ENCODE data around the gene DST.
"Not testable (repeated sequence)": the region's sequence is repeated elsewhere in the genome, so short reads cannot be mapped to it uniquely, and the experiment has no call there.

DST gene

GRCh38 chr6:56496650-56497049 is 146.0 kb downstream of the DST start:
- H3K4me3 ChIP-seq (ENCODE audit: low read length); H3K36me3 ChIP-seq (ENCODE audit: control insufficient read depth, insufficient read depth, low read length); H3K4me1 ChIP-seq (ENCODE audit: control insufficient read depth, insufficient read depth, low read length); H3K9ac ChIP-seq (ENCODE audit: low read length); H3K9me3 ChIP-seq (ENCODE audit: control insufficient read depth, low read length); H3K27me3 ChIP-seq (ENCODE audit: control insufficient read depth, insufficient read depth, low read length): not testable (repeated sequence)

- H3K9ac ChIP-seq (ENCODE audit: low read length) = no peak overlapping the region
- no peaks in the 10 kb centered on the region for H3K4me1 ChIP-seq (ENCODE audit: control insufficient read depth, insufficient read depth, low read length)
- no peak overlapping the region for H3K4me3 ChIP-seq (ENCODE audit: low read length)
- no peaks in the 10 kb centered on the region for H3K36me3 ChIP-seq (ENCODE audit: control insufficient read depth, insufficient read depth, low read length)
- no peaks in the 10 kb centered on the region for H3K9me3 ChIP-seq (ENCODE audit: control insufficient read depth, low read length)
- H3K27me3 ChIP-seq (ENCODE audit: control insufficient read depth, insufficient read depth, low read length) = no peaks in the 10 kb centered on the region
Observed at GRCh38 chr6:56495654-56496053, 147.0 kb downstream of the DST start.

GRCh38 chr6:56491606-56492328 is 150.9 kb downstream of the DST start:
- H3K4me1 ChIP-seq (ENCODE audit: control insufficient read depth, insufficient read depth, low read length) = no peaks in the 10 kb centered on the region
- no peaks in the 10 kb centered on the region for H3K9me3 ChIP-seq (ENCODE audit: control insufficient read depth, low read length)
- no peak overlapping the region for H3K9ac ChIP-seq (ENCODE audit: low read length)
- no peak overlapping the region for H3K4me3 ChIP-seq (ENCODE audit: low read length)
- H3K27me3 ChIP-seq (ENCODE audit: control insufficient read depth, insufficient read depth, low read length) = no peaks in the 10 kb centered on the region
- H3K36me3 ChIP-seq (ENCODE audit: control insufficient read depth, insufficient read depth, low read length) = no peaks in the 10 kb centered on the region

- H3K36me3 ChIP-seq (ENCODE audit: control insufficient read depth, insufficient read depth, low read length) = no peaks in the 10 kb centered on the region
- H3K9me3 ChIP-seq (ENCODE audit: control insufficient read depth, low read length) = no peaks in the 10 kb centered on the region
- H3K27me3 ChIP-seq (ENCODE audit: control insufficient read depth, insufficient read depth, low read length) = no peaks in the 10 kb centered on the region
- no peaks in the 10 kb centered on the region for H3K4me1 ChIP-seq (ENCODE audit: control insufficient read depth, insufficient read depth, low read length)
- no peak overlapping the region for H3K4me3 ChIP-seq (ENCODE audit: low read length)
- no peak overlapping the region for H3K9ac ChIP-seq (ENCODE audit: low read length)
Observed at GRCh38 chr6:56490993-56491392, 151.7 kb downstream of the DST start.

GRCh38 chr6:56489559-56489958 is 153.1 kb downstream of the DST start:
- no peaks in the 10 kb centered on the region for H3K4me1 ChIP-seq (ENCODE audit: control insufficient read depth, insufficient read depth, low read length)
- no peak overlapping the region for H3K9ac ChIP-seq (ENCODE audit: low read length)
- no peaks in the 10 kb centered on the region for H3K36me3 ChIP-seq (ENCODE audit: control insufficient read depth, insufficient read depth, low read length)
- no peaks in the 10 kb centered on the region for H3K27me3 ChIP-seq (ENCODE audit: control insufficient read depth, insufficient read depth, low read length)
- H3K9me3 ChIP-seq (ENCODE audit: control insufficient read depth, low read length) = no peaks in the 10 kb centered on the region
- no peak overlapping the region for H3K4me3 ChIP-seq (ENCODE audit: low read length)

GRCh38 chr6:56488281-56488680 is 154.4 kb downstream of the DST start:
- no peaks in the 10 kb centered on the region for H3K9me3 ChIP-seq (ENCODE audit: control insufficient read depth, low read length)
- H3K4me3 ChIP-seq (ENCODE audit: low read length) = no peak overlapping the region
- H3K27me3 ChIP-seq (ENCODE audit: control insufficient read depth, insufficient read depth, low read length) = no peaks in the 10 kb centered on the region
- H3K9ac ChIP-seq (ENCODE audit: low read length) = no peak overlapping the region
- H3K36me3 ChIP-seq (ENCODE audit: control insufficient read depth, insufficient read depth, low read length) = no peaks in the 10 kb centered on the region
- peaks cover 3% of the 10 kb centered on the region for H3K4me1 ChIP-seq (ENCODE audit: control insufficient read depth, insufficient read depth, low read length)

GRCh38 chr6:56486681-56487080 is 156.0 kb downstream of the DST start:
- no peak overlapping the region for H3K9ac ChIP-seq (ENCODE audit: low read length)
- H3K36me3 ChIP-seq (ENCODE audit: control insufficient read depth, insufficient read depth, low read length) = no peaks in the 10 kb centered on the region
- H3K4me3 ChIP-seq (ENCODE audit: low read length) = no peak overlapping the region
- H3K27me3 ChIP-seq (ENCODE audit: control insufficient read depth, insufficient read depth, low read length) = no peaks in the 10 kb centered on the region
- no peaks in the 10 kb centered on the region for H3K9me3 ChIP-seq (ENCODE audit: control insufficient read depth, low read length)
- peaks cover 11% of the 10 kb centered on the region for H3K4me1 ChIP-seq (ENCODE audit: control insufficient read depth, insufficient read depth, low read length)

- Histone ChIP-seq H3K36me3 (ENCODE audit: control insufficient read depth, insufficient read depth, low read length) (no peaks in the 10 kb centered on the region), H3K27me3 (ENCODE audit: control insufficient read depth, insufficient read depth, low read length) (no peaks in the 10 kb centered on the region), H3K4me1 (ENCODE audit: control insufficient read depth, insufficient read depth, low read length) (peaks cover 11% of the 10 kb centered on the region), H3K9ac (ENCODE audit: low read length) (no peak overlapping the region), H3K9me3 (ENCODE audit: control insufficient read depth, low read length) (no peaks in the 10 kb centered on the region), H3K4me3 (ENCODE audit: low read length) (no peak overlapping the region)
Observed at GRCh38 chr6:56484669-56485068, 158.0 kb downstream of the DST start.

GRCh38 chr6:56483929-56484328 is 158.8 kb downstream of the DST start:
- Histone ChIP-seq H3K27me3 (ENCODE audit: control insufficient read depth, insufficient read depth, low read length) (no peaks in the 10 kb centered on the region), H3K9me3 (ENCODE audit: control insufficient read depth, low read length) (no peaks in the 10 kb centered on the region), H3K4me3 (ENCODE audit: low read length) (no peak overlapping the region), H3K9ac (ENCODE audit: low read length) (no peak overlapping the region), H3K4me1 (ENCODE audit: control insufficient read depth, insufficient read depth, low read length) (peaks cover 11% of the 10 kb centered on the region), H3K36me3 (ENCODE audit: control insufficient read depth, insufficient read depth, low read length) (no peaks in the 10 kb centered on the region)

GRCh38 chr6:56482525-56482924 is 160.2 kb downstream of the DST start:
- H3K9me3 ChIP-seq (ENCODE audit: control insufficient read depth, low read length) = no peaks in the 10 kb centered on the region
- peaks cover 11% of the 10 kb centered on the region for H3K4me1 ChIP-seq (ENCODE audit: control insufficient read depth, insufficient read depth, low read length)
- H3K9ac ChIP-seq (ENCODE audit: low read length) = no peak overlapping the region
- H3K27me3 ChIP-seq (ENCODE audit: control insufficient read depth, insufficient read depth, low read length) = no peaks in the 10 kb centered on the region
- H3K36me3 ChIP-seq (ENCODE audit: control insufficient read depth, insufficient read depth, low read length) = no peaks in the 10 kb centered on the region
- no peak overlapping the region for H3K4me3 ChIP-seq (ENCODE audit: low read length)

GRCh38 chr6:56481957-56482356 is 160.7 kb downstream of the DST start:
- no peaks in the 10 kb centered on the region for H3K9me3 ChIP-seq (ENCODE audit: control insufficient read depth, low read length)
- H3K27me3 ChIP-seq (ENCODE audit: control insufficient read depth, insufficient read depth, low read length) = no peaks in the 10 kb centered on the region
- no peaks in the 10 kb centered on the region for H3K36me3 ChIP-seq (ENCODE audit: control insufficient read depth, insufficient read depth, low read length)
- H3K4me1 ChIP-seq (ENCODE audit: control insufficient read depth, insufficient read depth, low read length) = peaks cover 11% of the 10 kb centered on the region
- no peak overlapping the region for H3K4me3 ChIP-seq (ENCODE audit: low read length)
- H3K9ac ChIP-seq (ENCODE audit: low read length) = no peak overlapping the region

GRCh38 chr6:56480654-56481337 is 161.9 kb downstream of the DST start:
- Histone ChIP-seq H3K4me3 (ENCODE audit: low read length) (no peak overlapping the region), H3K9me3 (ENCODE audit: control insufficient read depth, low read length) (no peaks in the 10 kb centered on the region), H3K27me3 (ENCODE audit: control insufficient read depth, insufficient read depth, low read length) (no peaks in the 10 kb centered on the region), H3K4me1 (ENCODE audit: control insufficient read depth, insufficient read depth, low read length) (peaks cover 17% of the 10 kb centered on the region), H3K36me3 (ENCODE audit: control insufficient read depth, insufficient read depth, low read length) (no peaks in the 10 kb centered on the region), H3K9ac (ENCODE audit: low read length) (no peak overlapping the region)
